Measurements from ENCODE around the gene CFHR2. TPM values are rescaled to one million over a fixed set of nuclear protein-coding genes. Genes with fewer than 3 reads are reported as not detected.
"Not testable (repeated sequence)": the region's sequence is repeated elsewhere in the genome, so short reads cannot be mapped to it uniquely, and the experiment has no call there.

Gene CFHR2
- total RNA-seq, 1 donor from 2014 or later, result not detected

DNA sequence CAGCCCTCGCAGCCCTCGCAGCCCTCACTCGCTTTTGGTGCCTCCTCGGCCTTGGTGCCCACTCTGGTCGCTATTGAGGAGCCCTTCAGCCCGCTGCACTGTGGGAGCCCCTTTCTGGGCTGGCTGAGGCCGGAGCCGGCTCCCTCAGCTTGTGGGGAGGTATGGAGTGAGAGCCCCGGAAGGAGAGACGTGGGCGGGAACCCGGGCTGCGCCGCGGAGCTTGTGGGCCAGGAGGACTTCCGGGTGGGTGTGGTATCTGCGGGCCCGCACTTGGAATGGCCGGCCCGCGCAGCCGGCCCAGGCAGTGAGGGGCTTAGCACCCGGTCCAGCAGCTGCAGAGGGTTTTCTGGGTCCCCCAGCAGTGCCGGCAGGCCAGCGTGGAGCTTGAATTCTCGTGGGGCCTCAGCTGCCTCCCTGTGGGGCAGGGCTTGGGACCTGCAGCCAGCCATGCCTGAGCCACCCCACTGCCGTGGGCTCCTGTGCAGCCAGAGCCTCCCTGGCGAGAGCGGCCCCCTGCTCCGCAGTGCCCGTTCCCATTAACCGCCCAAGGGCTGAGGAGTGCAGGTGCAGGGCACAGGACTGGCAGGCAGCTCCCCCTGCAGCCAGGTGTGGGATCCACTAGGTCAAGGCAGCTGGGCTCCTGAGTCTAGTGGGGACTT lies 9.9 kb upstream of the CFHR2 start:
- DNase-seq (ENCODE audit: low read depth) (no peak), FAIRE-seq (no peak)
- no peak for TF ChIP-seq CTCF (IDR thresholded peaks at IDR 0.05; ENCODE audit: insufficient read depth, low read length, severe bottlenecking)
- Histone ChIP-seq H3K27me3 (ENCODE audit: control insufficient read depth, insufficient read depth, low read length) (no peaks in the 10 kb centered on the region), H3K36me3 (ENCODE audit: control insufficient read depth, insufficient read depth, low read length) (no peaks in the 10 kb centered on the region), H3K4me3 (ENCODE audit: low read depth, low read length) (no peak overlapping the region)

GRCh38 chr1:196941474-196941873 lies 2.1 kb upstream of the CFHR2 start:
- DNase-seq (ENCODE audit: low read depth); FAIRE-seq; H3K36me3 ChIP-seq (ENCODE audit: control insufficient read depth, insufficient read depth, low read length); H3K27me3 ChIP-seq (ENCODE audit: control insufficient read depth, insufficient read depth, low read length); H3K4me3 ChIP-seq (ENCODE audit: low read depth, low read length): not testable (repeated sequence)

- H3K27me3 ChIP-seq (ENCODE audit: control insufficient read depth, insufficient read depth, low read length), result no peaks in the 10 kb centered on the region
- no peak overlapping the region for H3K4me3 ChIP-seq (ENCODE audit: low read depth, low read length)
- H3K36me3 ChIP-seq (ENCODE audit: control insufficient read depth, insufficient read depth, low read length), result no peaks in the 10 kb centered on the region
- no peak for TF ChIP-seq CTCF (IDR thresholded peaks at IDR 0.05; ENCODE audit: insufficient read depth, low read length, severe bottlenecking)
- DNase-seq (ENCODE audit: low read depth) (no peak), FAIRE-seq (no peak)
Measured at GRCh38 chr1:196951711-196952394, 8.3 kb downstream of the CFHR2 start.

- no peaks in the 10 kb centered on the region for H3K36me3 ChIP-seq (ENCODE audit: control insufficient read depth, insufficient read depth, low read length)
- no peak for TF ChIP-seq CTCF (IDR thresholded peaks at IDR 0.05; ENCODE audit: insufficient read depth, low read length, severe bottlenecking)
- FAIRE-seq, result no peak
- no peaks in the 10 kb centered on the region for H3K27me3 ChIP-seq (ENCODE audit: control insufficient read depth, insufficient read depth, low read length)
- DNase-seq (ENCODE audit: low read depth), result no peak
- H3K4me3 ChIP-seq (ENCODE audit: low read depth, low read length), result no peak overlapping the region
Measured at GRCh38 chr1:196954778-196955177, 11.2 kb downstream of the CFHR2 start.

GRCh38 chr1:196955926-196956325 lies 12.4 kb downstream of the CFHR2 start:
- DNase-seq (ENCODE audit: low read depth) (no peak), FAIRE-seq (no peak)
- H3K27me3 ChIP-seq (ENCODE audit: control insufficient read depth, insufficient read depth, low read length), result no peaks in the 10 kb centered on the region
- no peak for TF ChIP-seq CTCF (IDR thresholded peaks at IDR 0.05; ENCODE audit: insufficient read depth, low read length, severe bottlenecking)
- H3K4me3 ChIP-seq (ENCODE audit: low read depth, low read length), result no peak overlapping the region
- H3K36me3 ChIP-seq (ENCODE audit: control insufficient read depth, insufficient read depth, low read length), result no peaks in the 10 kb centered on the region

- no peak for TF ChIP-seq CTCF (IDR thresholded peaks at IDR 0.05; ENCODE audit: insufficient read depth, low read length, severe bottlenecking)
- no peak for FAIRE-seq
Measured at GRCh38 chr1:196960854-196961253, 17.3 kb downstream of the CFHR2 start.

More at GRCh38 chr1:196960854-196961253, 17.3 kb downstream of the CFHR2 start:
- Histone ChIP-seq H3K36me3 (ENCODE audit: control insufficient read depth, insufficient read depth, low read length) (no peaks in the 10 kb centered on the region), H3K27me3 (ENCODE audit: control insufficient read depth, insufficient read depth, low read length) (no peaks in the 10 kb centered on the region), H3K4me3 (ENCODE audit: low read depth, low read length) (no peak overlapping the region)
- DNase-seq (ENCODE audit: low read depth), result no peak
